Endothelial cell of umbilical vein (primary cell): Measurements from ENCODE around the gene FES. TPM values are rescaled to one million over a fixed set of nuclear protein-coding genes. Genes with fewer than 3 reads are reported as not detected.

ENCODE experiments used
- BruUV-seq: library from RNA; stranded (reverse); fragments of 400-500 nt; replicated peaks from 2 replicates; lab custom pipeline; 2021; lab: Mats Ljungman, UMichigan
- CTCF ChIA-PET: fragments of 300-600, 350-600 bp; sonication (Branson Sonifier 250); formaldehyde crosslinking; loops from one replicate; lab custom pipeline; 2021; ENCODE audit warnings: antibody characterized with exemption, inconsistent platforms; lab: Charles Lee
- POLR2A ChIA-PET: fragments of 300-600, 350-600 bp; sonication (Branson Sonifier 250); formaldehyde crosslinking; loops from one replicate; lab custom pipeline; 2021; ENCODE audit warnings: antibody characterized with exemption, inconsistent platforms; lab: Charles Lee
- DNase-seq: peaks from one replicate; pipeline ENCODE4 v3.0.0-alpha.2; 2011; ENCODE audit warnings: low read depth, low spot score
- FAIRE-seq: peaks from 2 replicates; lab custom pipeline; 2011; peaks lifted over from hg19 to GRCh38; lab: Jason Lieb, UNC
- H2AFZ ChIP-seq: 2 replicates; pipeline ENCODE4 v1.6.0; 2012; ENCODE audit warnings: low read depth, low read length, control low read depth, inconsistent platforms
- H3K27ac ChIP-seq: 2 replicates; pipeline ENCODE4 v1.5.1; 2011; ENCODE audit warnings: low read depth, mild to moderate bottlenecking, control low read depth, low read length, moderate library complexity; ENCODE audit not compliant: insufficient read depth
- H3K27me3 ChIP-seq, 2 experiments: 2 replicates each; pipeline versions ENCODE4 v1.6.0 to v1.6.1; 2011; ENCODE audit warnings: low read length in 2 of 2, mixed read lengths in 1 of 2; ENCODE audit not compliant: control insufficient read depth in 2 of 2, insufficient read depth in 2 of 2
- H3K36me3 ChIP-seq, 2 experiments: 2 replicates in 1 of 2; 3 replicates in 1 of 2; pipeline ENCODE4 v1.5.1; 2011; ENCODE audit warnings: low read length in 2 of 2, mild to moderate bottlenecking in 1 of 2, moderate library complexity in 1 of 2; ENCODE audit not compliant: control insufficient read depth in 2 of 2, insufficient read depth in 2 of 2; ENCODE audit errors: extremely low read depth in 1 of 2
- H3K4me1 ChIP-seq: 3 replicates; pipeline ENCODE4 v1.5.1; 2011; ENCODE audit warnings: mild to moderate bottlenecking, low read length; ENCODE audit not compliant: control insufficient read depth, insufficient read depth; ENCODE audit errors: extremely low read depth
- H3K4me2 ChIP-seq: 2 replicates; pipeline ENCODE4 v1.6.1; 2011; ENCODE audit warnings: low read length, control low read depth, mixed read lengths; ENCODE audit not compliant: insufficient read depth
- H3K4me3 ChIP-seq, 3 experiments: fragments of 200-600 bp in 1 of 3; sonication (generic), shearing (Covaris generic) in 1 of 3; replicated peaks in 1 of 3; 2 replicates each; pipeline ENCODE4 v1.5.1; 2011 to 2016; ENCODE audit warnings: control low read depth in 3 of 3, low read length in 3 of 3, mild to moderate bottlenecking in 2 of 3, inconsistent platforms in 1 of 3, low read depth in 1 of 3, moderate library complexity in 1 of 3; ENCODE audit not compliant: insufficient read depth in 1 of 3
- H3K79me2 ChIP-seq: 2 replicates; pipeline ENCODE4 v1.6.0; 2012; ENCODE audit warnings: low read length, inconsistent platforms; ENCODE audit not compliant: control insufficient read depth, insufficient read depth
- H3K9ac ChIP-seq: replicated peaks from 2 replicates; pipeline ENCODE3; 2011; ENCODE audit warnings: low read length, control low read depth; ENCODE audit not compliant: insufficient read depth; ENCODE audit errors: extremely low read depth
- H3K9me1 ChIP-seq: replicated peaks from 3 replicates; pipeline ENCODE4 v1.6.0; 2011; ENCODE audit warnings: mild to moderate bottlenecking, low read length; ENCODE audit not compliant: control insufficient read depth, insufficient read depth; ENCODE audit errors: extremely low read depth
- H3K9me3 ChIP-seq: replicated peaks from 2 replicates; pipeline ENCODE4 v1.5.1; 2012; ENCODE audit warnings: low read length, inconsistent platforms; ENCODE audit not compliant: control insufficient read depth, insufficient read depth
- H4K20me1 ChIP-seq: replicated peaks from 2 replicates; pipeline ENCODE3; 2011; ENCODE audit warnings: mild to moderate bottlenecking, low read length; ENCODE audit not compliant: control insufficient read depth, insufficient read depth; ENCODE audit errors: extremely low read depth
- EZH2 ChIP-seq: IDR thresholded peaks from 2 replicates; pipeline ENCODE4 v1.6.1; 2012; ENCODE audit warnings: borderline replicate concordance, low read depth, mild to moderate bottlenecking, moderate library complexity, low read length, inconsistent platforms; ENCODE audit not compliant: severe bottlenecking
- FOS ChIP-seq: IDR thresholded peaks from 2 replicates; pipeline ENCODE4 v1.6.1; 2011; ENCODE audit warnings: mild to moderate bottlenecking, low read length, moderate library complexity, borderline replicate concordance; ENCODE audit not compliant: insufficient read depth
- GATA2 ChIP-seq: IDR thresholded peaks from 2 replicates; pipeline ENCODE4 v1.7.0; 2011; ENCODE audit warnings: low read depth, mild to moderate bottlenecking, moderate library complexity, mixed read lengths, low read length; ENCODE audit not compliant: insufficient read length, insufficient read depth
- JUN ChIP-seq: IDR thresholded peaks from 2 replicates; pipeline ENCODE4 v1.6.1; 2011; ENCODE audit warnings: borderline replicate concordance, low read depth; ENCODE audit not compliant: insufficient read length, insufficient read depth
- MAX ChIP-seq: IDR thresholded peaks from 2 replicates; pipeline ENCODE4 v1.6.1; 2011; ENCODE audit not compliant: insufficient read depth, insufficient read length
- MYC ChIP-seq: IDR thresholded peaks from one replicate; pipeline ENCODE4 v1.6.1; 2011; ENCODE audit warnings: mild to moderate bottlenecking, low read depth, low read length
- POLR2A ChIP-seq: IDR thresholded peaks from 2 replicates; pipeline ENCODE4 v1.6.1; 2012; ENCODE audit warnings: low read depth, mild to moderate bottlenecking, control low read depth, low read length
- POLR2AphosphoS5 ChIP-seq: IDR thresholded peaks from 2 replicates; pipeline ENCODE4 v1.6.1; 2012; ENCODE audit warnings: low read depth, mild to moderate bottlenecking, control low read depth, low read length, moderate library complexity; ENCODE audit not compliant: insufficient read depth
- dilution Hi-C: fragments of 300-500 bp; cut with MboI; formaldehyde crosslinking; loops from one replicate; pipeline ENCODE4 v1.15.0; 2019; ENCODE audit warnings: low sequenced_read_pairs; ENCODE audit not compliant: extremely low pct_ligation_motif_present
- intact Hi-C: fragments of 100-400 bp; cut with micrococcal nuclease; formaldehyde crosslinking; loops from one replicate; pipeline ENCODE4 v1.10.0; 2022
- polyA plus RNA-seq, 4 experiments: library from polyadenylated mRNA; depleted of rRNA in 3 of 4; stranded (reverse) in 3 of 4; unstranded in 1 of 4; fragments of >200 nt; gene quantifications; 2 replicates each; pipeline versions ENCODE4 v1.2.1 to v1.2.3, GENCODE V29; 2011 to 2012; ENCODE audit warnings: missing spikeins in 1 of 4
- total RNA-seq: library from RNA; stranded (reverse); gene quantifications from 2 replicates; pipeline ENCODE4 v1.2.3, GENCODE V29; 2021

The FES gene
- total and polyA plus RNA-seq, 2 donors (not counting 3 experiments of a cell fraction or from before 2014, with no cell fraction given): 41.5 to 58.1 TPM

GRCh38 chr15:90836296-90836871 lies 47.9 kb upstream of the FES start:
- DNase-seq: peak; percentile 24
- no peaks in the 10 kb centered on the region for H3K9me3 ChIP-seq
- FAIRE-seq: peak; percentile 57
- peak; percentile 18 for TF ChIP-seq GATA2
- no peak for TF ChIP-seq MAX
- no peak for TF ChIP-seq POLR2A
- TF ChIP-seq EZH2: no peak
- peak; percentile 41 for TF ChIP-seq FOS
- no peak for TF ChIP-seq POLR2AphosphoS5
- TF ChIP-seq MYC: no peak
- TF ChIP-seq JUN: peak; percentile 17
- dilution Hi-C loops (no loop called here), intact Hi-C loops (no loop called here)
- H3K9me1 ChIP-seq: no peaks in the 10 kb centered on the region
- POLR2A ChIA-PET: interaction anchor here (0.6 kb wide), 1 partner anchor 15 kb away, joined by 4 read pairs; no protein-coding TSS in a partner anchor
- no peaks in the 10 kb centered on the region for H3K79me2 ChIP-seq
- no peak overlapping the region for H3K4me2 ChIP-seq
- H3K27me3 ChIP-seq: no peaks in the 10 kb centered on the region
- H4K20me1 ChIP-seq: no peaks in the 10 kb centered on the region
- no TSS peak for BruUV-seq
- no peak overlapping the region for H3K27ac ChIP-seq
- no peaks in the 10 kb centered on the region for H3K36me3 ChIP-seq
- H2AFZ ChIP-seq: no peak overlapping the region
- H3K4me3 ChIP-seq: no peak overlapping the region
- CTCF ChIA-PET: interaction anchor here (0.6 kb wide), 1 partner anchor 25 kb away, joined by 3 read pairs; no protein-coding TSS in a partner anchor
- no peak overlapping the region for H3K9ac ChIP-seq
- peaks cover 3% of the 10 kb centered on the region for H3K4me1 ChIP-seq
